ENCODE data around the gene TTI1.
"Not testable (repeated sequence)": the region's sequence is repeated elsewhere in the genome, so short reads cannot be mapped to it uniquely, and the experiment has no call there.

Gene TTI1

GRCh38 chr20:37968841-37969401, 64.3 kb downstream of the TTI1 start:
- Histone ChIP-seq H3K27me3 (ENCODE audit: insufficient read depth, low read length) (peaks cover 29% of the 10 kb centered on the region), H3K4me3 (ENCODE audit: low read depth, low read length) (no peak overlapping the region), H3K79me2 (ENCODE audit: control insufficient read depth, insufficient read depth, low read length, unreplicated experiment) (no peaks in the 10 kb centered on the region), H3K36me3 (ENCODE audit: insufficient read depth, low read length) (no peaks in the 10 kb centered on the region), H2AFZ (ENCODE audit: low read length, unreplicated experiment) (no peak overlapping the region), H3K4me1 (ENCODE audit: control insufficient read depth, insufficient read depth, low read length, unreplicated experiment) (peaks cover 14% of the 10 kb centered on the region), H3K27ac (ENCODE audit: low read depth, low read length) (no peak overlapping the region)

GRCh38 chr20:37963483-37963882, 69.8 kb downstream of the TTI1 start:
- not testable (repeated sequence) for H3K4me1 ChIP-seq (ENCODE audit: control insufficient read depth, insufficient read depth, low read length, unreplicated experiment); H2AFZ ChIP-seq (ENCODE audit: low read length, unreplicated experiment); H3K36me3 ChIP-seq (ENCODE audit: insufficient read depth, low read length); H3K79me2 ChIP-seq (ENCODE audit: control insufficient read depth, insufficient read depth, low read length, unreplicated experiment); H3K27ac ChIP-seq (ENCODE audit: low read depth, low read length); H3K4me3 ChIP-seq (ENCODE audit: low read depth, low read length)
- peaks cover 56% of the 10 kb centered on the region for H3K27me3 ChIP-seq (ENCODE audit: insufficient read depth, low read length)

DNA sequence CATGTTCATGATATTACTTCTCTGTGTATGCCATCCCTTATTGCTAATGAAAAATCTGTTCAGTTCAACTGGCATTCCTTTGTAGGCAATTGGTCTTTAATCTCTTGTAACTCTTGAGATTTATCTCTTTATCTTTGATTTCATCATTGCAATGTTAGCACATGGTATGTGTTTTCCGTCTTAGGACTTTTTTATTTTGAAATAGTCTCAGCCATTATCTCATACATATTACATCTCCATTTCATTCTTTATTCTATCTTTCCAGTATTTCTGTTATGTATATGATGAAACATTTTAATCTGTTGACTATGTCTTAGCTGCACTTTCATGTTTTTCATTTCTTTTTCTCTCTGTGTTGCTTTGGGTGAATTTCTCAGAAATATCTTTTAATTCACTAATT, 72.2 kb downstream of the TTI1 start:
- Histone ChIP-seq H3K4me1 (ENCODE audit: control insufficient read depth, insufficient read depth, low read length, unreplicated experiment) (no peaks in the 10 kb centered on the region), H2AFZ (ENCODE audit: low read length, unreplicated experiment) (no peak overlapping the region), H3K27me3 (ENCODE audit: insufficient read depth, low read length) (peaks cover 61% of the 10 kb centered on the region), H3K27ac (ENCODE audit: low read depth, low read length) (no peak overlapping the region), H3K36me3 (ENCODE audit: insufficient read depth, low read length) (no peaks in the 10 kb centered on the region), H3K4me3 (ENCODE audit: low read depth, low read length) (no peak overlapping the region), H3K79me2 (ENCODE audit: control insufficient read depth, insufficient read depth, low read length, unreplicated experiment) (no peaks in the 10 kb centered on the region)

DNA sequence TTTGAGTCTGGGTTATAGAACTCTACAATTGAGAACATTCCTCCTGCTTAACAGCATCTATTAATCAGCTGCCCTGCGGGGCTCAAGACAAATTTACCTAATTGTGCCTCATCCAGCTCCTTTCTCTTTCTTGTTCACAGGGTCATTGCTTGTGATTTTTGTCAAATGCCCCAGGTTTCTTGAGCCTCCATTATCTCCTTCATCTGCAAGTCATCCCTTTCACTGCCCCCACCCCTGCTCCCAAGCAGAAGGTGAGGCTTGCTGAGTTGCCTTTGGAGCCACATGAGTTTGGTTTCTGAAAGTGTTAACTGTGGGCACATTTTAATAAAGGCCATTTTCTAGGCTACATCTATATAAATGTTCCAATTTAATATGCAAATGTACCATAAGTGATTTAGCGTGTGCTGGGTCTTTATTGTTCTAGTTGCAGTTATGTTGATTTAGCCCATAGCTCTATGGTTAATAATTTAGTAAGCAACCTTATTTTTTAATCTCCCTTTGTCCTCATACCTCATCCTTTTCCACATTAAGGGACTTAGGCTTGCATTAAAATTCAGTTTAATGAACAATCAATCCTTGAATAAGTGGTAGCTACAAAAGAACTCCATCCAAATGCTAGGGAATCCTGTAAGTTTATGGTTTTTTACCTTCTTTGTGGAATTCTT, 74.3 kb downstream of the TTI1 start:
- H3K27me3 ChIP-seq (ENCODE audit: insufficient read depth, low read length): peaks cover 56% of the 10 kb centered on the region
- no peak overlapping the region for H3K27ac ChIP-seq (ENCODE audit: low read depth, low read length)
- H3K36me3 ChIP-seq (ENCODE audit: insufficient read depth, low read length): no peaks in the 10 kb centered on the region
- no peaks in the 10 kb centered on the region for H3K79me2 ChIP-seq (ENCODE audit: control insufficient read depth, insufficient read depth, low read length, unreplicated experiment)
- H3K4me3 ChIP-seq (ENCODE audit: low read depth, low read length): no peak overlapping the region
- no peaks in the 10 kb centered on the region for H3K4me1 ChIP-seq (ENCODE audit: control insufficient read depth, insufficient read depth, low read length, unreplicated experiment)
- H2AFZ ChIP-seq (ENCODE audit: low read length, unreplicated experiment): no peak overlapping the region

GRCh38 chr20:37956107-37956585, 77.1 kb downstream of the TTI1 start:
- H3K79me2 ChIP-seq (ENCODE audit: control insufficient read depth, insufficient read depth, low read length, unreplicated experiment): no peaks in the 10 kb centered on the region
- H3K27me3 ChIP-seq (ENCODE audit: insufficient read depth, low read length): peaks cover 48% of the 10 kb centered on the region
- no peaks in the 10 kb centered on the region for H3K4me1 ChIP-seq (ENCODE audit: control insufficient read depth, insufficient read depth, low read length, unreplicated experiment)
- H2AFZ ChIP-seq (ENCODE audit: low read length, unreplicated experiment): no peak overlapping the region
- no peak overlapping the region for H3K4me3 ChIP-seq (ENCODE audit: low read depth, low read length)
- H3K27ac ChIP-seq (ENCODE audit: low read depth, low read length): no peak overlapping the region
- H3K36me3 ChIP-seq (ENCODE audit: insufficient read depth, low read length): no peaks in the 10 kb centered on the region

GRCh38 chr20:37955511-37955910, 77.7 kb downstream of the TTI1 start:
- no peak overlapping the region for H3K4me3 ChIP-seq (ENCODE audit: low read depth, low read length)
- no peak overlapping the region for H3K27ac ChIP-seq (ENCODE audit: low read depth, low read length)
- no peak overlapping the region for H2AFZ ChIP-seq (ENCODE audit: low read length, unreplicated experiment)
- H3K79me2 ChIP-seq (ENCODE audit: control insufficient read depth, insufficient read depth, low read length, unreplicated experiment): no peaks in the 10 kb centered on the region
- peaks cover 43% of the 10 kb centered on the region for H3K27me3 ChIP-seq (ENCODE audit: insufficient read depth, low read length)
- no peaks in the 10 kb centered on the region for H3K36me3 ChIP-seq (ENCODE audit: insufficient read depth, low read length)
- no peaks in the 10 kb centered on the region for H3K4me1 ChIP-seq (ENCODE audit: control insufficient read depth, insufficient read depth, low read length, unreplicated experiment)

DNA sequence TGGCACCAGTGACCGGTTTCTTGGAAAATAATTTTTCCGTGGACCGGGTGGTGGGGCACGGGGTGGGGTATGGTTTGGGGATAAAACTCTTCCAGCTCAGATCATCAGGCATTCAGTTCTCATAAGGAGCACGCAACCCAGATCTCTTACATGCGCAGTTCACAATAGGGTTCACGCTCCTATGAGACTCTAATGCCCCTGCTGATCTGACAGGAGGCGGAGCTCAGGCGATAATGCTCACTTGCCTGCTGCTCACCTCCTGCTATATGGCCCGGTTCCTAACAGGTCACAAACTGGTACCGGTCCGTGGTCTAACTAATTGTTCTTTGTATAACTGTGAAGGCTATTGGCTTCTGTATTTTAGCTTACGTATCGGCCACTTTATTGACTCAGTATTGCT, 78.6 kb downstream of the TTI1 start:
- H3K79me2 ChIP-seq (ENCODE audit: control insufficient read depth, insufficient read depth, low read length, unreplicated experiment): no peaks in the 10 kb centered on the region
- no peaks in the 10 kb centered on the region for H3K4me1 ChIP-seq (ENCODE audit: control insufficient read depth, insufficient read depth, low read length, unreplicated experiment)
- H3K27me3 ChIP-seq (ENCODE audit: insufficient read depth, low read length): peaks cover 40% of the 10 kb centered on the region
- no peak overlapping the region for H3K4me3 ChIP-seq (ENCODE audit: low read depth, low read length)
- no peaks in the 10 kb centered on the region for H3K36me3 ChIP-seq (ENCODE audit: insufficient read depth, low read length)
- no peak overlapping the region for H2AFZ ChIP-seq (ENCODE audit: low read length, unreplicated experiment)
- no peak overlapping the region for H3K27ac ChIP-seq (ENCODE audit: low read depth, low read length)

DNA sequence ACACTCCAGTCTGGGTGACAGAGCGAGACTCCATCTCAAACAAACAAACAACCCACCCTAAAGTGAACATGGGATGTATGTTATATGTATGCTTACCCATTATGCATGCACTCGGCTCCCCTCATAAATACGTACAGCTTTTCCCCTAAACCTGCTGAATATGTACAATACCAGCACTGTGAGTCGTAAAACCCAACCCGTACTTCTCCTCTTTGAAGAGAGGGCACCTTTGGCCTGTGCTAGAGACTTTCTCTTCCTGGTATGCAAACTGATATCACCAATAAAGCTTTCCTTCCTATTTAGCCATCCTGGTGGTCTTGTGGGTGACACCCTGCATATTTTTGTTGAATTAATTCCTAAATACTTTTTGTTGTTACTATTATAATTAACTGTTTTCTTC, 79.1 kb downstream of the TTI1 start:
- Histone ChIP-seq H3K27me3 (ENCODE audit: insufficient read depth, low read length) (peaks cover 36% of the 10 kb centered on the region), H3K27ac (ENCODE audit: low read depth, low read length) (no peak overlapping the region), H3K4me1 (ENCODE audit: control insufficient read depth, insufficient read depth, low read length, unreplicated experiment) (no peaks in the 10 kb centered on the region), H3K79me2 (ENCODE audit: control insufficient read depth, insufficient read depth, low read length, unreplicated experiment) (no peaks in the 10 kb centered on the region), H3K4me3 (ENCODE audit: low read depth, low read length) (no peak overlapping the region), H3K36me3 (ENCODE audit: insufficient read depth, low read length) (no peaks in the 10 kb centered on the region), H2AFZ (ENCODE audit: low read length, unreplicated experiment) (no peak overlapping the region)

GRCh38 chr20:37948956-37949355, 84.3 kb downstream of the TTI1 start:
- Histone ChIP-seq H3K79me2 (ENCODE audit: control insufficient read depth, insufficient read depth, low read length, unreplicated experiment) (no peaks in the 10 kb centered on the region), H3K4me3 (ENCODE audit: low read depth, low read length) (no peak overlapping the region), H3K27ac (ENCODE audit: low read depth, low read length) (no peak overlapping the region), H2AFZ (ENCODE audit: low read length, unreplicated experiment) (no peak overlapping the region), H3K36me3 (ENCODE audit: insufficient read depth, low read length) (no peaks in the 10 kb centered on the region), H3K4me1 (ENCODE audit: control insufficient read depth, insufficient read depth, low read length, unreplicated experiment) (no peaks in the 10 kb centered on the region), H3K27me3 (ENCODE audit: insufficient read depth, low read length) (peaks cover 5% of the 10 kb centered on the region; the same call in 1 of the 2 replicates)

GRCh38 chr20:37947943-37948342, 85.3 kb downstream of the TTI1 start:
- H3K36me3 ChIP-seq (ENCODE audit: insufficient read depth, low read length): no peaks in the 10 kb centered on the region
- H3K4me1 ChIP-seq (ENCODE audit: control insufficient read depth, insufficient read depth, low read length, unreplicated experiment): no peaks in the 10 kb centered on the region
- H3K79me2 ChIP-seq (ENCODE audit: control insufficient read depth, insufficient read depth, low read length, unreplicated experiment): no peaks in the 10 kb centered on the region
- H3K27me3 ChIP-seq (ENCODE audit: insufficient read depth, low read length): peaks cover 5% of the 10 kb centered on the region; the same call in 1 of the 2 replicates
- H3K27ac ChIP-seq (ENCODE audit: low read depth, low read length): no peak overlapping the region
- H3K4me3 ChIP-seq (ENCODE audit: low read depth, low read length): no peak overlapping the region
- H2AFZ ChIP-seq (ENCODE audit: low read length, unreplicated experiment): no peak overlapping the region

DNA sequence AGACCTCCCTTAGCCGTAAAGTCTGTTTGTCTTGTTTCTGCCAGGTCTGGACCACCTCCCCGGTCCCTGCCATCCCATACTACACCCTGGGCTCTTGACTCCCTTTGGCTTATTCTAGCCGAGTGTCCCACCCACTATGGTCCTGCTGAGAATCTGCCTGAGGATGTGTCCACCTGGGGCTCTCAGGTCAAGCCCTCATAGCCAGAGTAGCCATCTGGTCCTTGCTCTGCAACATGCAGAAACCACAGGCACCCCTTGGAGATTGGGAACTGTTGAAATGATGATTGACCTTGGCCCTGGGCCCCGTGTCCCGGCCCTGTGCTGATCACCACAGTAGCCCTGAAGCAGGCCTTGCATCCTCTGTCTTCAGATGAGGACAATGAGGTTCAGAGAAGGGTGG, 86.3 kb downstream of the TTI1 start:
- H3K27ac ChIP-seq (ENCODE audit: low read depth, low read length): no peak overlapping the region
- peaks cover 5% of the 10 kb centered on the region; the same call in 1 of the 2 replicates for H3K27me3 ChIP-seq (ENCODE audit: insufficient read depth, low read length)
- H2AFZ ChIP-seq (ENCODE audit: low read length, unreplicated experiment): no peak overlapping the region
- H3K36me3 ChIP-seq (ENCODE audit: insufficient read depth, low read length): no peaks in the 10 kb centered on the region
- no peaks in the 10 kb centered on the region for H3K79me2 ChIP-seq (ENCODE audit: control insufficient read depth, insufficient read depth, low read length, unreplicated experiment)
- H3K4me1 ChIP-seq (ENCODE audit: control insufficient read depth, insufficient read depth, low read length, unreplicated experiment): no peaks in the 10 kb centered on the region
- no peak overlapping the region for H3K4me3 ChIP-seq (ENCODE audit: low read depth, low read length)
